ENCODE results near the gene LMTK2.

DNA sequence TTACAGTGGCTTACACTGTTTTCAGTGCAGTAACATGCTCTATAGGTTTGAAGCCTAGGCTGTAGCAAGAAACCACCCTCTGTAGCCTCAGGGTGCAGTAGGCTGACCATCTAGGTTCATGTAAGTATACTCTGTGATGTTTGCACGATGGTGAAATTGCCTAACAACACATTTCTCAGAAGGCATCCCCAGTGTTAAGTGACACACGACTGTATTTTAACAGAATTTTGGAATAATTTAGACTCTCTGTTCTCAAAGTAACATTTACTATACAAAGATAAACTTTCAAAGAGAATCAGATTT lies 60.0 kb downstream of the LMTK2 start:
- TF ChIP-seq, protein P1, sequence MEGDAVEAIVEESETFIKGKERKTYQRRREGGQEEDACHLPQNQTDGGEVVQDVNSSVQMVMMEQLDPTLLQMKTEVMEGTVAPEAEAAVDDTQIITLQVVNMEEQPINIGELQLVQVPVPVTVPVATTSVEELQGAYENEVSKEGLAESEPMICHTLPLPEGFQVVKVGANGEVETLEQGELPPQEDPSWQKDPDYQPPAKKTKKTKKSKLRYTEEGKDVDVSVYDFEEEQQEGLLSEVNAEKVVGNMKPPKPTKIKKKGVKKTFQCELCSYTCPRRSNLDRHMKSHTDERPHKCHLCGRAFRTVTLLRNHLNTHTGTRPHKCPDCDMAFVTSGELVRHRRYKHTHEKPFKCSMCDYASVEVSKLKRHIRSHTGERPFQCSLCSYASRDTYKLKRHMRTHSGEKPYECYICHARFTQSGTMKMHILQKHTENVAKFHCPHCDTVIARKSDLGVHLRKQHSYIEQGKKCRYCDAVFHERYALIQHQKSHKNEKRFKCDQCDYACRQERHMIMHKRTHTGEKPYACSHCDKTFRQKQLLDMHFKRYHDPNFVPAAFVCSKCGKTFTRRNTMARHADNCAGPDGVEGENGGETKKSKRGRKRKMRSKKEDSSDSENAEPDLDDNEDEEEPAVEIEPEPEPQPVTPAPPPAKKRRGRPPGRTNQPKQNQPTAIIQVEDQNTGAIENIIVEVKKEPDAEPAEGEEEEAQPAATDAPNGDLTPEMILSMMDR (IDR thresholded peaks at IDR 0.05): no peak
- TF ChIP-seq EP300 (IDR thresholded peaks at IDR 0.05): no peak
- TF ChIP-seq POLR2A (IDR thresholded peaks at IDR 0.05): no peak
